Erythroblast (primary cell): ENCODE data around the gene PDZK1IP1.

Experiments used
- GATA1 ChIP-seq: IDR thresholded peaks from 2 replicates; pipeline ENCODE4 v1.6.1; 2011; ENCODE audit warnings: low read depth, mild to moderate bottlenecking, control low read depth, low read length, moderate library complexity
- POLR2A ChIP-seq: IDR thresholded peaks from 2 replicates; pipeline ENCODE4 v1.6.1; 2011; ENCODE audit warnings: mild to moderate bottlenecking, low read length

DNA sequence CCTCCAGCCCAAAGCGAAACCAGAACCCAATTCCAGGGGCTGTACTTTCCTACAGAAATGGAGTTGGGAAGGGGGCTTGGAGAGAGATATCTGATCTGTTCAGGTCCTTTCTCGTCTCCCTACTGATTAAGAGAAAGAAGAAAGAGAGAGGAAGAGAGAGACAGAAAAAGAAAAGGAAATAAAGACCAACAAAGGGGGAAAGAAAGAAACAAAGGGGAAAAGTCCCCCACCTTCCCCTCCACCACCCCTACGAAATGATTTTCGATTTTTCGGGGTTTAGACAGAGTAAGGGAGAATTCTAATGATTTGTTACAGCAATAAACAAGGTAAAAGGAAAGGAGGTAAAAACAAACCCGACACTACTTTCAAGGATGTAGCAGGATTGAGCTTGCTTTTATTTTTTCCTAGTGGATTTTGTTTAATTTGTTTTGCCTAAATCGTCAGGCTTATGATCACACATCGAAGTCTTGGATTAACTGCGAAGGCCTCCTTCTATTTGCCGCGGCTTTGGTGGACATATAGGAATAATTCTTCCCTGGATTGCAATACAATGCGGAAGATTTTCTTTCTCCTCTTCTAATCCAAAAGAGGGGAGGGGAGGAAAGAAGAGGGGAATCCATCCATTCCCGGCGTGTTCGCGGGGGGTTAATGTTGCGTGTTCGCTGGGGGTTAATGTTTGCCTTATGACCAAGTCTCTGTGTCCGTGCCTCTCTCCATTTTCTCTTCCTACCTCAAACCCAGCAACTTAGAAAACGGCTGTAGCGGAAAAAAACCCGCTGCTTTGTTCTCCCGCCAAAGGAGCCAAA lies 40.3 kb upstream of the PDZK1IP1 start:
- TF ChIP-seq POLR2A (no peak), GATA1 (no peak)
